Measurements from ENCODE around the gene BRI3BP. TPM values are rescaled to one million over a fixed set of nuclear protein-coding genes. Genes with fewer than 3 reads are reported as not detected.

Gene BRI3BP
- total RNA-seq, 3 donors from 2014 or later, result 4.3 to 6.7 (median 5.0) TPM

DNA sequence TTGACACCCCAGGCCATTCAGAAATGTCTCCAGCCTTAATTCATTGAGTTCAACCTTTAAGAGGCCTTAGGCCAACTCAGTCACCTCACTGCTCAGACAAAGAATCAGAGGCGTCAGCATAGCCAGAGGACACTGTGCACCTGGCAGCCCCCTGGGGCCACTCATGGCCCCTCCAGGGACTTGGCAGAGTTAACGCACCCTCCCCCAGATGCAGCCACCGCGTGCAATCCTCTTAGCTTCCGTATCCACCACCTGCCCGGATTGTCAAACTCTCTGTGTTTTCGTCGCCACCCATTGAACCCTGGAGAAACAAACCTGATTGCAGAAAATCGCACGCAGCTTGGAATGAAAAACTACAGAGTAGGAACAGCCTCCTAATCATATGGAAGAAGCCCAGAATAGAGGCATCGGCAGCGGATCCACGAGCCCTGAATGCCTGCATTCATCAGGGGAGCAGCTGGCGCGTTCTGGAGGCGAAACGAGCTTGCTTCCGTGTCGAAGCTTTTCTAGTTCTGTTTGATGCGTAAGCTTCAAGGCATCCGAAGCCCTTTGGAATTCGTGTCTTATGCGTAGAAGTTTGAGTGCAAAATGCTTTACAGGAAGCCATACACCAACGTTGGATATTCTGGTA is 22.4 kb downstream of the BRI3BP start:
- no peaks in the 10 kb centered on the region for H3K4me1 ChIP-seq
- H3K27me3 ChIP-seq, result no peaks in the 10 kb centered on the region
- intact Hi-C loops (cut with DNase I; ENCODE audit: low total_unique reads), result no loop called here
- no peaks in the 10 kb centered on the region for H3K9me3 ChIP-seq
- no peaks in the 10 kb centered on the region for H3K36me3 ChIP-seq
- H3K4me3 ChIP-seq, result no peak overlapping the region
- TF ChIP-seq, protein P1, sequence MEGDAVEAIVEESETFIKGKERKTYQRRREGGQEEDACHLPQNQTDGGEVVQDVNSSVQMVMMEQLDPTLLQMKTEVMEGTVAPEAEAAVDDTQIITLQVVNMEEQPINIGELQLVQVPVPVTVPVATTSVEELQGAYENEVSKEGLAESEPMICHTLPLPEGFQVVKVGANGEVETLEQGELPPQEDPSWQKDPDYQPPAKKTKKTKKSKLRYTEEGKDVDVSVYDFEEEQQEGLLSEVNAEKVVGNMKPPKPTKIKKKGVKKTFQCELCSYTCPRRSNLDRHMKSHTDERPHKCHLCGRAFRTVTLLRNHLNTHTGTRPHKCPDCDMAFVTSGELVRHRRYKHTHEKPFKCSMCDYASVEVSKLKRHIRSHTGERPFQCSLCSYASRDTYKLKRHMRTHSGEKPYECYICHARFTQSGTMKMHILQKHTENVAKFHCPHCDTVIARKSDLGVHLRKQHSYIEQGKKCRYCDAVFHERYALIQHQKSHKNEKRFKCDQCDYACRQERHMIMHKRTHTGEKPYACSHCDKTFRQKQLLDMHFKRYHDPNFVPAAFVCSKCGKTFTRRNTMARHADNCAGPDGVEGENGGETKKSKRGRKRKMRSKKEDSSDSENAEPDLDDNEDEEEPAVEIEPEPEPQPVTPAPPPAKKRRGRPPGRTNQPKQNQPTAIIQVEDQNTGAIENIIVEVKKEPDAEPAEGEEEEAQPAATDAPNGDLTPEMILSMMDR (IDR thresholded peaks at IDR 0.05), result no peak
- TF ChIP-seq POLR2AphosphoS5 (IDR thresholded peaks at IDR 0.05) (no peak), POLR2A (IDR thresholded peaks at IDR 0.05) (no peak)
- no peak overlapping the region for H3K27ac ChIP-seq
- no peak for DNase-seq (ENCODE audit: low spot score in 2 of 2)

DNA sequence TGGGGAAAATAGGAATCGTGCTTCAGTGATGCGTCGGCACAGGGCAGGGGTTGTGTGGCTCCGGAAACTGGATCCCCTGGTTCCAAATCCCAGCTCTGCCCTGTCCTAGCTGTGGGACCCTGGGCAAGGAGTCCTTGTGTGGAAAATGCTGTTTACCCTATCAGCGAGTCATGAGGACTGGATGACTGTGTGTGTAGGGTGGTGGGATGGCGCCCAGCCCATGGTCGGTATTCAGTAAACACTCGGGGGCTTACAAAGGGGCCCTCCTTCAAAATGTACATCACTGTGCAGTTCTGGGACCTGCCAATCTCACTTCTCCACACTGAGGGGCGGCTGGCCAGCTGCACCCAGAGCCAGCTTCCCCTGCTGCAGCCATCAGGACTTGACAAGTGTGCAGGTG is 24.4 kb downstream of the BRI3BP start:
- TF ChIP-seq POLR2AphosphoS5 (IDR thresholded peaks at IDR 0.05), result no peak
- TF ChIP-seq, protein P1 (IDR thresholded peaks at IDR 0.05), result no peak
- no peak for TF ChIP-seq POLR2A (IDR thresholded peaks at IDR 0.05)
- Histone ChIP-seq H3K36me3 (no peaks in the 10 kb centered on the region), H3K27me3 (no peaks in the 10 kb centered on the region), H3K4me3 (no peak overlapping the region), H3K27ac (no peak overlapping the region), H3K9me3 (no peaks in the 10 kb centered on the region), H3K4me1 (no peaks in the 10 kb centered on the region)
- no peak for DNase-seq (ENCODE audit: low spot score in 2 of 2)
- intact Hi-C loops (cut with DNase I; ENCODE audit: low total_unique reads), result no loop called here

DNA sequence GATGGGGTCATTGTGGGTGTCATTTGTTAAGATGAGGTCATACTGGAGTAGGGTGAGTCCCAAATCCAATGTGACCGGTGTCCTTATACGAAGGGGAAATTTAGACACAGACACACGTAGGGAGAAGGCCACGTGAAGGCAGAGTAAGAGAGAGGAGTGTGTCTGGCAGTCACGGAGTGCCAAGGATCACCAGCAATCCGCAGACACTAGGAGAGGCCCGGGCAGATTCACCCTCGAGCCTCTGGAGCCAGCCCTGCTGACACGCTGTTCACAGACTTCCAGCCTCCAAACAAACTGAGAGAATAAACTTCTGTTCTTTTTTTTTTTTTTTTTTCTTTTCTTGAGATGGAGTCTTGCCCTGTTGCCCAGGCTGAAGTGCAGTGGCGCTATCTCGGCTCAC is 24.9 kb downstream of the BRI3BP start:
- H3K9me3 ChIP-seq, result peaks cover 0 to 4% of the 10 kb centered on the region in 2 donors
- H3K4me3 ChIP-seq, result no peak overlapping the region
- no peak overlapping the region for H3K27ac ChIP-seq
- H3K4me1 ChIP-seq, result no peaks in the 10 kb centered on the region
- no peak for DNase-seq (ENCODE audit: low spot score in 2 of 2)
- H3K27me3 ChIP-seq, result no peaks in the 10 kb centered on the region
- intact Hi-C loops (cut with DNase I; ENCODE audit: low total_unique reads), result no loop called here
- TF ChIP-seq POLR2A (IDR thresholded peaks at IDR 0.05) (no peak), POLR2AphosphoS5 (IDR thresholded peaks at IDR 0.05) (no peak)
- TF ChIP-seq, protein P1 (IDR thresholded peaks at IDR 0.05), result no peak
- no peaks in the 10 kb centered on the region for H3K36me3 ChIP-seq

DNA sequence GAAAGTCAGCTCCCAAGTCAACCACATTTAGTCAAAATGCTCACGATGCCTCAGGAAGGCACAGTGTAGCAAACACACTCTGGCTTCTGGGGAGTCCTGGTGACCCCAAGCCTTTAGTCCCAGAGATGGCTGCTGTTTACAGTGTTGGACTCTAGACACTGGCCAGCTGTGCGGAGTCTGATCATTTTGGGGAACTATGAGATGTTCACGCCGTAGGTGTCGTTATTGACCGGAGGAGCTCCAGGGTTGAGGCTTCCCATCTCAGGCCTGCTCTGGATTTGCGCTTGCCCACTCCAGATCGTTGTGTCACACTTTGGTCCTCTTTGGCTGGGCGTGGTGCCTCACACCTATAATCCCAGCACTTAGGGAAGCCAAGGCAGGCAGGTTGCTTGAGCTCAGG is 27.7 kb downstream of the BRI3BP start:
- no peak overlapping the region for H3K27ac ChIP-seq
- no peaks in the 10 kb centered on the region for H3K36me3 ChIP-seq
- DNase-seq (ENCODE audit: low spot score in 2 of 2), result no peak
- no peaks in the 10 kb centered on the region for H3K4me1 ChIP-seq
- intact Hi-C loops (cut with DNase I; ENCODE audit: low total_unique reads), result no loop called here
- H3K4me3 ChIP-seq, result no peak overlapping the region
- no peaks in the 10 kb centered on the region for H3K27me3 ChIP-seq
- TF ChIP-seq POLR2A (IDR thresholded peaks at IDR 0.05) (no peak), POLR2AphosphoS5 (IDR thresholded peaks at IDR 0.05) (no peak)
- TF ChIP-seq, protein P1 (IDR thresholded peaks at IDR 0.05), result no peak
- peaks cover 0 to 4% of the 10 kb centered on the region in 2 donors for H3K9me3 ChIP-seq

DNA sequence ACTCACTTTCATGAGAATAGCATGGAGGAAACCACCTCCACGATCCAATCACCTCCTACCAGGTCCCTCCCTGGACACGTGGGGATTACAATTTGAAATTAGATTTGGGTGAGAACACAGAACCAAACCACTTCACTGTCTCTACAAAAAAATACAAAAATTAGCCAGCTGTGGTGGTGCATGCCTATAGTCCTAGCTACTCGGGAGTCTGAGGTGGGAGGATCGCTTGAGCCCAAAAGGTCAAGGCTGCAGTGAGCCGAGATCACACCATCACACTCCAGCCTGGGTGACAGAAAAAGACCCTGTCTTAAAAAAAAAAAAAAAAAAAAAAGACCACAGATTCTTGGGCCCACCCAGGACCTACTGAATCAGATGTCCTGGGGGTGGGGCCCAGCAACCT is 28.3 kb downstream of the BRI3BP start:
- Histone ChIP-seq H3K27me3 (no peaks in the 10 kb centered on the region), H3K27ac (no peak overlapping the region), H3K9me3 (peaks cover 0 to 4% of the 10 kb centered on the region in 2 donors), H3K4me3 (no peak overlapping the region), H3K4me1 (no peaks in the 10 kb centered on the region), H3K36me3 (no peaks in the 10 kb centered on the region)
- no peak for DNase-seq (ENCODE audit: low spot score in 2 of 2)
- TF ChIP-seq POLR2AphosphoS5 (IDR thresholded peaks at IDR 0.05), result no peak
- intact Hi-C loops (cut with DNase I; ENCODE audit: low total_unique reads), result no loop called here
